HFF-Myc (cell line): ENCODE results near the gene GALNT5.

ENCODE experiments used
- DNase-seq: peaks from one replicate; pipeline ENCODE4 v3.0.0-alpha.2; 2011; ENCODE audit warnings: low read depth; ENCODE audit errors: extremely low read depth
- H3K4me3 ChIP-seq: replicated peaks from 2 replicates; pipeline ENCODE4 v1.5.1; 2011; ENCODE audit warnings: low read depth, mild to moderate bottlenecking, control low read depth, low read length
- CTCF ChIP-seq: IDR thresholded peaks from 2 replicates; pipeline ENCODE4 v1.5.1; 2012; ENCODE audit warnings: mild to moderate bottlenecking, low read depth, low read length, control low read depth; ENCODE audit errors: missing control alignments

Gene GALNT5

GRCh38 chr2:157291018-157291417 lies 33.5 kb downstream of the GALNT5 start:
- no peak for DNase-seq
- H3K4me3 ChIP-seq: no peak overlapping the region
- no peak for TF ChIP-seq CTCF

GRCh38 chr2:157292853-157293252 lies 35.3 kb downstream of the GALNT5 start:
- no peak for DNase-seq
- no peak for TF ChIP-seq CTCF

GRCh38 chr2:157296490-157296889 lies 39.0 kb downstream of the GALNT5 start:
- no peak overlapping the region for H3K4me3 ChIP-seq
- no peak for TF ChIP-seq CTCF
- DNase-seq: no peak

More at GRCh38 chr2:157292853-157293252, 35.3 kb downstream of the GALNT5 start:
- no peak overlapping the region for H3K4me3 ChIP-seq

GRCh38 chr2:157296958-157297357 lies 39.5 kb downstream of the GALNT5 start:
- DNase-seq: no peak
- no peak for TF ChIP-seq CTCF
- no peak overlapping the region for H3K4me3 ChIP-seq

GRCh38 chr2:157301307-157301706 lies 43.8 kb downstream of the GALNT5 start:
- no peak overlapping the region for H3K4me3 ChIP-seq
- no peak for DNase-seq
- no peak for TF ChIP-seq CTCF

- no peak overlapping the region for H3K4me3 ChIP-seq
- peak; percentile 60 for TF ChIP-seq CTCF
- peak; percentile 37 for DNase-seq
Measured at GRCh38 chr2:157302492-157303099, 45.1 kb downstream of the GALNT5 start.

- DNase-seq: no peak
- H3K4me3 ChIP-seq: no peak overlapping the region
- TF ChIP-seq CTCF: no peak
Measured at GRCh38 chr2:157303612-157304011, 46.1 kb downstream of the GALNT5 start.
